DMS153 treated with DMSO at 0.1 percent for 48 hours (cell line): ENCODE data around the gene RBM18.

Source experiments
- DNase-seq: peaks from one replicate; lab custom pipeline; 2025; ENCODE audit not compliant: unreplicated experiment; lab: John Stamatoyannopoulos, UW

Gene RBM18

DNA sequence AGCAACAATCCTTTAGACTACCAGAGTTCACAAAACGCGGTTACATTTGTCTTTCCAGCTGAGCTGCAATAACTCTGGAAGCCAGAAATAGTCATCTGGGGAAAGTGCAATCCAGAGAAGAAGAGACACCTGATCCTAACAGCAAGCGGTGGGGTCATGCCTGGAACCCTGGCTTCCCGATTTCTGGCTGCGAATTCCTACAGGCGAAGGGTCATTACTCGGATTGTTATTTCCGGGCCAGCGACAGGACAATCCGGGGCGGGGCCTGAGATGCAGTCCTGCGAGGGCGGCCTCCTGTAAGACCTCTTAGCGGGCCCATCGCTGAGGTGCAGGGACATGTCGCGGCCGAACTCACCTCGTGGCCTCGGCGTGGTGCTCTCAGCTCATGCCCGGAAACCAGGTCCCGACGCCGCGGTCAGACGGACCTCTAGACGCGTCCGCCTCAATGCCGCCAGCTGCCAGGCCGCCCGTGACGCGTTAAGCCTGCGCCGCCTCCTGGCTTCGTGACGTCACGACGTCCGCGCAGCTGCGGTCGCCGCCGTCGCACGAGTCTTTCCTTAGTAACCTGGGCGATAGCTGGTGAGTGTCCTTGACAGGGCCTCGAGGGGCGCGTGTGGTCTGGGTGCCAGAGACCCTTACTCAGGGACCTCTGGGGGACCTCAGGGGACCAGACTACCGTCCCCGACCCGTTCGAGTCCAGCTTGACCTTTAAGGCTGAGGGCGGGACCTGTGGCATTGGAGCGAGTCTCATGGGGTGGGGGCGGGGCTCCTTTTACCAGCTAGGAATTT lies at the start of gene RBM18, which contains the start of gene MRRF:
TSS of gene RBM18 (minus strand) at position 481 of the 789 bp plus-strand sequence. CDS start 3,348 bp downstream, outside the sequence.
TSS of gene MRRF (plus strand) at position 523 of the 789 bp plus-strand sequence. CDS start 6,010 bp downstream, outside the sequence.
- DNase-seq, result peak; percentile 54

GRCh38 chr9:122314165-122314564 lies 49.5 kb upstream of the RBM18 start:
- no peak for DNase-seq

DNA sequence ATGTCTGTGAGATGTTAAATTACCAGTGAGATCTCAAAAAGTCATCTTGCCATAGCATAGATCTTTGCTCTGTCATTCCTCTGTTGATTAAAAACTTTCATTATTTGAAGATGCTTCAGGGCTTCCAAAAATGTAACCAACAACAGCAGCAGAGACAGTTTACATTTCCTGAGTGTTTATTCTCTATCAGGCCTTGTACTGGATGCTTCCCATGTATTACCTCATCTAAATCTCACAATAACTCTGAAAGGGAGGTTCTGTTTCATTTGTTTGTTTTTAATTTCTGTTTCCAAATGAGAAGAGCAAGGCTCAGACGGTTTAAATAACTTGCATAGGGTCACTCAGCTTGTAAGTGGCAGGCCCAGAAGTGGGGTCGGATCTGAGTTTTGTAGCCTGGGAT lies 45.2 kb upstream of the RBM18 start:
- no peak for DNase-seq

- DNase-seq, result no peak
These were observed 43.3 kb upstream of the RBM18 start for GRCh38 chr9:122307925-122308324.

- DNase-seq, result no peak
These were observed 42.4 kb upstream of the RBM18 start for GRCh38 chr9:122307061-122307460.

DNA sequence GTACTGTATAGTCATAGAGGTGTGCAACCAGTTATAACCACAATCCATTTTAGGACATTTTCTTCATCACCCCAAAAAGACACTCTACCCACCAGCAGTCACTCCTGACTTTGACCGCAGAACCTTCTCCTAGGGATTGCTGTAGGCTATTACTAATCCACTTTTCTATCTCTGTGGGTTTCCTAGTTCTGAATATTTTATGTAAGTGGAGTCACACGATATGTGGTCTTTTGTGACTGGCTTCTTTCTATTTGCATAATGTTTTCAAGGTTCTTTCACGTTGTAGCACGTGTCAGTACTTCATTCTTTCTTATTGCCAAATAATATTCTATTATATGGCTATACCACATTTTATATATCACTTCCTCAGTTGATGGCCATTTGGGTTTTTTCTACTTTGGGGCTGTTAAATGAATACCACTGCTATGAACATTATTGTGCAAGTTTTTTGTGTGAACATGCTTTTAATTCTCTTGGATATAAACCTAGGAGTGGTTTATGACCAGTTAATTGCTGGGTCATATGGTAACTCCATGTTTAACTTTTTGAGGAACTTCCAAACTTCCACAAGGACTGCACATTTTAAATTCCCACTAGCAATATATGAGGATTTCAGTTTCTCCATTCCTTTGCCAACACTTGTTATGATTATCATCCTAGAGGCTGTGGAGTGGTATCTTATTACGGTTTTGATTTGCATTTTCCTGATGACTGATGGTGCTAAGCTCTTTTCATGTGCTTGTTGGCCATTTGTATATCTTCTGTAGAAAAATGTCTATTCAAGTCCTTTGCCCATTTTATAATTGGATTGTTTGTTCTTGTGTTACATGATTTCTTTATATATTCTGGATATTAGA lies 37.8 kb upstream of the RBM18 start:
- DNase-seq, result no peak

DNA sequence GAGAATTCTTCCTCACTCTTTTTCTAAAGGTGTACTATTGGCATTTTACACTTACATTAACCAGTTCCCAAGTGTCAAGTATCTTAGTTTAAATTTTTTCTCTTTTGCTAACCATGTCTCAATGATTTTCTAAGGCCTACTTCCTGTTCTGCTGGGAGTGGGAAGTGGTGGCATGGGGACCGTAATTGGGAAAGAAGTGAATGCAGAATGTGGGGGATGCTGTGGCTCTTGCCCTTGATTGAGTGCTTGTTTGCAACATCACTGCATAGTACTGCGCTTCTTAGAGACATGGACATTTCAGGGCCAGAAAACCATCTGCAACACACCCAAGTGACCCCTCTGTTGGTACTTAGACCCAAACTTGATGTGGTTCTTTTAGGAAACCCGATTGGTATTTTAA lies 32.9 kb upstream of the RBM18 start:
- no peak for DNase-seq

DNA sequence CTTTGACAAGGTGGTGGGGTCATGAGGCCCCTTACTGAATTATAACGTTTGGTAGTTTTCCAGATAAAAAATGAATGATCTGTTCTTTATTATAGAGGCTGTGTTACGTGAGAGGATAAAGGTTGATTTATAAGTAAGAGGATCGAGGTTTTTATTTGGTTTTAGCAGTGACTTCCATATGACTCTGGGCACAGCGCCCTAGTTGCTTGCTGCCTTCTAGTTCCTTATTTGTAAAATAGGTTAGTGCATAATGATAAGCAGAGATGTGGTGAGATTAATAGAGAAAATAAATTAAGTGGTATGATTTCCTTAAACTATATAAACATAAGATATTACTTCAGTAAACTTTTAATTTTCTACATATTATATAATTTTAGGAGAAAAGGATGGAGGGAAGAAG lies 29.9 kb upstream of the RBM18 start:
- no peak for DNase-seq

DNA sequence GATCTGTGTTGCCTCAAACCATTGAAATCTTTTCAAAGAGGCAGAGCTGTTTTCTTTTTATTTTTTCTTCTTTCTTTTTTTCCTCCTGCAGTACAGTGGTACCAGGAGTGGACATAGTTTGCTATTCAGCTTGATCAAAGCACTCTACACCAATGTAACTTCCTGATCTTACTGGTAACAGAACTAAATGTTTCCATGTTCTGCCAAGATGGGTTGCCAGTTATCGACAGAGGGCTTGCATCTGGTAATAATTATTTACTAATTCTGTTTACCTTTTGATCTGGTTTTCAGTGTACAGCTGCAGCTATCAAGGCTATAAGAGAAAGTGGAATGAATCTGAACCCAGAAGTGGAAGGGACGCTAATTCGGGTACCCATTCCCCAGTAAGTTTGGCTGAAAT lies 26.8 kb upstream of the RBM18 start:
- DNase-seq, result no peak

- DNase-seq, result no peak
These were observed 22.6 kb upstream of the RBM18 start for GRCh38 chr9:122287214-122287720.

DNA sequence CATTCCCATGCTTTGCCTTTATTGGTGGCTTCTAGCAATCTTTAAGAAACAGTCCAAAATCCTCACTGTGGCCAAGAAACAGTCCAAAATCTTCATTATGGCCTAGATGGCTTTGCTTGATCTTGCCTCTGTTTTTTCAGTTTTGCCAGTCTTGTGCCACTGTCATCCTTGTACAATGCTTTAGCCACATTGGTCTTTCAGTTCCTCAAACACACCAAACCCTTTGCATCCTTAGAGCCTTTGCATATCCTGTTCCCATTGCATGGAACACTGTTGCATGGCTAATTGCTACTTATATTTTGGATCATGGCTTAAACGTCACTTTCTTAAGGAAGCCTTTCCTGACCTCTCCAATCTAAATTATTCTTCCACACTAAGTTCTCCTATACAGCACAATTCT lies 22.1 kb upstream of the RBM18 start:
- DNase-seq, result no peak

GRCh38 chr9:122281368-122281767 lies 16.7 kb upstream of the RBM18 start:
- DNase-seq, result no peak

- DNase-seq, result no peak
These were observed 12.8 kb upstream of the RBM18 start for GRCh38 chr9:122277285-122277897.

GRCh38 chr9:122276096-122276495 lies 11.5 kb upstream of the RBM18 start:
- DNase-seq, result no peak

DNA sequence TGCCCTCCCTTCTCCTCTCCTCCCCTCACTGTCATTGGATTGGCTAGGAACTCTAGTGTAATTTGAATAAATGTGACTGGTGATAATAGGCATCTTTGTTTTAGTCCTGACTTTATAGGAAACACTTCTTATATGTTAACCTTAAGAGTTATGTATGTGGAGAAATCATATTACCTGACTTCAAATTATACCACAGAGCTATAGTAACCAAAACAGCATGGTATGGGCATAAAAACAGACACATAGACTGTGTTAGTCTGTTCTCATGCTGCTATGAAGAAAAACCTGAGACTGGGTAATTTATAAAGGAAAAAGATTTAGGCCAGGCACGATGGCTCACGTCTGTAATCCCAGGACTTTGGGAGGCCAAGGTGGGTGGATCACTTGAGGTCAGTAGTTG lies 9.4 kb upstream of the RBM18 start:
- DNase-seq, result no peak

DNA sequence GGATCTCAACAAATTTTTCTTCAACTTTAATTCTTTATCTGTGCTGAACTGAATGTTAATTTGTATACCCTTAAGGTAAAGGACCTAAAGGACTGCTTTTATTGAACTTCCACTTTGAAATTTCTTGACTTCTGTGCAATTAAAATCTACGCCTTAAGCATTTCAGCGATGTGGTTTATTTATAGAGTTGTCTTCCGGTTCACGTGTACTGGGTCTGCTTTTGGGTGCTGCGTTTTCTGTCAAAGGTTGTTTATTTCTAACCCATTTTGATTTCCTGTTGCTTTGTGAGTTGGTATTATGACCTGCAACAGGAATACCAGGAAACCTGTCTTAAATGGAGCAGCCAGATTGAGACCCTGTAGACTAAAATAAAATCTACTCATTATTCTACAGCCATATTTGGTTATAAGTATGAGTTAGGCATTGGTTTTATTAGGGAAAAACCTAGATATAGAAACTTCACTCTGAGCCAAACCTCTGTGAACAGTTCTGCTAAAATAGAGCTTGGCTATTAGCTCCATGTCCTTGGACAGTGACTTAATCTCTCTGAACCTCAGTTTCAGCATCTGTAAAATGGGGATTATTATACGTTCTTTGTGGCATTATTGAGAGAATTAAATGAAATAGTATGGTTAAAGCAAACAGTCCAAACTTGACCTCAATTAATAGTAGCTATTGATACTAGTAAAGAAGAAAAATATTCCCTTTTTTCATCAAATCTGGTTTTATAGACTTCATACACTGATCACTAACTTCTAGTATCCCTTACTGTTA lies 3.6 kb upstream of the RBM18 start:
- DNase-seq, result no peak

- DNase-seq, result no peak
These were observed 692 bp upstream of the RBM18 start for GRCh38 chr9:122265149-122265915.

GRCh38 chr9:122263699-122264349 lies 816 bp downstream of the RBM18 start:
- DNase-seq, result no peak

GRCh38 chr9:122262073-122262472 lies 2.6 kb downstream of the RBM18 start:
- no peak for DNase-seq
